Jurkat, Clone E6-1 (cell line): ENCODE data around the gene COL12A1.

ENCODE experiments used
- DNase-seq: peaks from one replicate; pipeline ENCODE4 v3.0.0-alpha.2; 2011; ENCODE audit warnings: low read depth, low spot score
- H3K4me3 ChIP-seq: 2 replicates; pipeline ENCODE4 v1.5.1; 2011; ENCODE audit warnings: mild to moderate bottlenecking, low read length, control low read depth, moderate library complexity

Gene COL12A1

DNA sequence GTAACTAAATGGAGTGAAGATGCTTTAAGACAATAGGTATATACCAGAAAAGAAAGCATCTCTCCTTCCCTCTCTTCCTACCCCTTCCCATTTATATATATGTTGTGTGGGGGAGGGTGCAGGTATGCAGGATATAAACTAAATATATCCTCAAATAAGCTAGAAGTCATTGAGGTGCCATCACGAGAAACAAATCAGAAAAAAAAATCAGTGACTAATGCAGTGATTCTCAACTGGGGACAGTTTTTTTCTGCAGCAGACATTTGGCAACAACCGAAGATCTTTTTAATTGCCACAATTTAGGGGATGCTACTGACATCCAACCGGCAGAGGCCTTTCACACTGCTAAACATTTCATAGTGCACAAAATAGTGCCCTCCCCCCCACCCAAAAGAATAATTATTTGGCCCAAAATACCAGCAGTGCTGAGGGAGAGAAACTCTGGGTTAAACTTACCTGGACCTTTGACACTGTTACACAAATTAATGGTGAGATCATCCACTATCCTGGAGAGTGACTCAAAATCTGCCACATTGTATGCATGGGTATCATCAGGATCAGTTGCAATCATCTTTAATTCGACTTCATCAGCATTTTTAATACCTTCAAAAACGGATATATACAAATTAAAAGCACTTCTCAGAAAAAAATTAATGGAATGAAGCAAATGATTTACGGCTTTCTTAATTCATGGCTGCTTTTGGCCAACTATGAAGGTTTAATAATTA lies 55.0 kb downstream of the COL12A1 start:
- H3K4me3 ChIP-seq = no peak overlapping the region
- no peak for DNase-seq

GRCh38 chr6:75149696-75150095 lies 56.2 kb downstream of the COL12A1 start:
- DNase-seq = no peak
- no peak overlapping the region for H3K4me3 ChIP-seq

GRCh38 chr6:75149240-75149639 lies 56.6 kb downstream of the COL12A1 start:
- DNase-seq = no peak
- no peak overlapping the region for H3K4me3 ChIP-seq

GRCh38 chr6:75147512-75147911 lies 58.3 kb downstream of the COL12A1 start:
- no peak overlapping the region for H3K4me3 ChIP-seq
- DNase-seq = no peak

DNA sequence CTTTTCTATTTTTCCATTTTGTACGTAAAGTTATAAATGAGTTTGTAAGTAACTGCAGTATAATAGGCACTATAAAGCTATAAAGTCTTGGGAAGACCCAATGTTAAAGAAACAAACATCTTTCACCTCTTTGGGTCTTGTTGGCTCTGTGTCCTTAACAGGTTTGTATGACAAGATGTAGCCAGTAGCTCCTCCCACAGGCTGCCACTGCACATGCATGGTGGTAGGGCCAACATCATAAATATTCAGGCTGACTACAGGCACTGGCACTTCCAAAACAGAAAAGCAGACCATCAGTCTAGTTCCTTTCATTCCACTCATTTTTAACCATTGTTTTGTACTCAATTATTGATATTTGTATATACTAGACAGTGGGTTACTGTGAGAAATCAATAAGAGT lies 59.9 kb downstream of the COL12A1 start:
- no peak for DNase-seq
- H3K4me3 ChIP-seq = no peak overlapping the region

GRCh38 chr6:75145211-75145610 lies 60.6 kb downstream of the COL12A1 start:
- no peak for DNase-seq
- no peak overlapping the region for H3K4me3 ChIP-seq

DNA sequence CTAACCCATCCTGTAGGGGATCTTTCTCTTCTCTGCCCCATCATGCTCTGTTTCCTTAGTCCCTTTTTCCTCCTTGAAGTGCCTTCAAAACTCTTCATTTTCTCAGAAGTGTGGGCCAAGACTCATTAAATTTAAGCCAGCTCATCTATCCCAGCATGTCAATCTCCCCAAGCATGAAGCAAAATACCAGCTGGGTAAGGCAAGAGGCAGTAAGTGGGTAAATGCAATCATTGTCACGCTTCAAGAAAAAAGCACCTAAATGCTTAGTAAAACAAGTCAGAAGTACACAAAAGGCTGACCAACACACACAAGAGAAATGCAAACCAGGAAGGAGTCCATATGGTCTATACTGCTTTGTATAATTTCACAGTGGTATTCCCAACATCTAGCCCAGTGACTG lies 61.5 kb downstream of the COL12A1 start:
- no peak for DNase-seq
- H3K4me3 ChIP-seq = no peak overlapping the region

DNA sequence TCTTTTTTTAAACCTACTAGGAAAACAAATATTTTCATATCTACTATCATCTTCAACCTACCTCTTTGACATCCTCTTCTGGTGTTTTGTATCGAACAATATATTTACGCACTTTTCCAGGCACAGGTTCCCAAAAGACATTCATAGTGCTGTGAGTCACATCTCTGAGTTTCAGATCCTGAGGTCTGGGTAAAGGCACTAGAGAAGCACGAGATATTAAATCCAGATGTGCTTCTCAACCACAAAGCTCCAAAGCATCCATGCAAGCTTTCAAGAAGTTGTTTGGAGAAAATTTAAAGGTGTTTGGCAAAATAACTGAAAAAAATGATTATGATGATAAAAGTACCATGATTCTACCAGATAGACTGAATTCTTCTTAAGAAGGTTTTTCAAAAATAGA lies 62.7 kb downstream of the COL12A1 start:
- no peak overlapping the region for H3K4me3 ChIP-seq
- DNase-seq = no peak

DNA sequence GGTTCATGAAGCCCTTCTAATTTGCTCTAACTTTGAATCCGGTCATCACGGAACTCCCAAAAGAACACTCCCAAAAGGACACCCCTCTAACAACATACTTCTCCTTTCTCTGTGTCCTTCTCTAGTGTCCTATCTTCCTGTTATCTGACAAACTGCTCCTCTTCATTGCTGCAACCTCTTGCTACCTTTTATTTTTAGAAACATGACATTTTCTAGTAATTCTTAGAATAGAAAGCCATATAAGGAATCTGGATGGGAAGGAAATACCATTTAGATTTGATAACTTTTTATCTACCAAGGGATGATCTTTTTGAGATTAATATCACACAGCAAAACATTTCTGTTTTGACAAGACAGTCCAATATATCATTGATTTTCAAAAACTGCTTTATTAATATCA lies 63.1 kb downstream of the COL12A1 start:
- DNase-seq = no peak

GRCh38 chr6:75135876-75136275 lies 70.0 kb downstream of the COL12A1 start:
- no peak for DNase-seq
- no peak overlapping the region for H3K4me3 ChIP-seq

More for the DNA sequence above, 63.1 kb downstream of the COL12A1 start:
- H3K4me3 ChIP-seq = no peak overlapping the region

DNA sequence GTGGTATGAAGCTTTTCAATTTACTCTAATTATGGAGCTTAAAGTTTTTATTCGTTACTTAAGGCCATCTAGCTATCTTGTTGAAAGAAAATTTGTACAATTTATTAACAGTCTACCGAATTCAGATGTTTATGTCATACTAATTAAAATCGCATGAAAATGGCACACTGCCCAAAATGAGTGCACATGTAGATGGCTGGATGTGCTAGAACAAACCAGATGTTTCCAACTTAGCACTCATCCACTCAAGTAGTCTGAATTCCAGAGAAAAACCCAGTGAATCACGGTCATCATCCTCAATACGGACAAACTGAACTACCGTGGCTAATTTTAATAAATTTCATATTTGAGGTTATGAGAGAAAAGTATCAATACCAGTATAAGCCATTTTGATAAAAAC lies 70.4 kb downstream of the COL12A1 start:
- no peak overlapping the region for H3K4me3 ChIP-seq
- no peak for DNase-seq

DNA sequence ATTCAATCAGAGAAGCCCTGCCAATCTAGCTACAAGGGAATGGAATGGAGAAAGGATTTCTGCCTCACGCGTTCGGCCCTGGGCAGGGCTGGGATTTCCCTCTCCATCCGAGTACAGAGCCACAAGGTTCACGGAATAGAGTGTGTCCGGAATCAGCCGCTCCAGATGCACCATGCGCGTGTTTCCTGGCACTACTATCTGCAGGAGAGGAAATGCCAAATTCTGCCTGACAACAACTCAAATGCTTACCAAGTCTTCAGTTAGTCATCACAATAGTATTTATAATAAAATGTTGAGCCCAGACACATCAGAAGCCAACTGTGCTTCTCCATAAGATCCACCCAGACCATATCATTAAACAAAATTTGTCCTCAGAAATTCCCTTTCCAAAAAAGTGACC lies 75.1 kb downstream of the COL12A1 start:
- no peak overlapping the region for H3K4me3 ChIP-seq
- DNase-seq = no peak

DNA sequence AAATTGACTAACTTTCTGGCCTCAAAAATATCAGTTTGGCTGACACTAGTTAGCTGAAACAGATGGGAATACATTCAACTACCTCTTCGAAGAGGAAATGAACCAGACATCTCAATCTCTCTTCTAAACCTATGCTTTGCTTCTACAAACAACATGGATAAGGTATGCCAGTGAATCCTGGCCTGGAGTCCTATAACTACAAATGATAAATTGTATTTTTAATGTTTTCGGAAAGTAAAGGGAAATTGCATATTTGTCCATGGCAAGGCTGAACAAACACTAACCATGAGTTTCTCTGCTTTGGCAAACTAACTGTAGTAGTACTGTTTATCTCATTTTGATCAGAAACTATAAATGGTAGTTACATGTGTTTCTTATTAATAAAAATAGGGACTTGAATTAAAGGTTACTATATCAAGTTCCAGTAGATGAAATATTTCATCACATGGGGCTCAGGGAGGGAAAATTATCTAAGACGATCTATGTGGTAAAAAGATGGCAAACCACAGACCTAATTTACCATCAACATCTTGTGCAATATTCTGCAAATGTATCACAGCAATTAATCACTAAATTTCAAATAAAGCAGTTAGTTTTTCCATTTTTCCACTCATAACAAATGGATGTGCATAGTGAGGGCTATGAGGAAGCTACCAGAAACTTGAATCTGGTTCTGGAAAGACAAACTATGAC lies 76.8 kb downstream of the COL12A1 start:
- H3K4me3 ChIP-seq = no peak overlapping the region

DNA sequence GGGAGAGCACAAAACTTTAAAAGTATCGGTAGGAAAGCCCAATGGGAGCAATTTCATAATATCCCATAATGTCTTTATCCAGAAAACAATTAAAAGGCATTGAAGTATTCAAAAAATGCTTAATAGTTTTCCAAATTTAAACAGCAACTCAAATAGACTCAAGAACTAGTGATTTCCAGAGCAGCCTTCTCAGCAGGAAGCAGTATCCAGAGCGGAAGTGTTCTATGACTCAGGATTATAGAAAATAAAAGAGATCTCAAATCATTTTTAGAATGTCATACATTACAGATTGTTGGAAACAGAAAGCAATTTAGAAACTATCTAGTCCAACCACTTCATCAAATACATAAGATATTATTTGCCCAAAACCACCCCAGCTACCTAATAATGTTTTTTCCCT lies 79.3 kb downstream of the COL12A1 start:
- no peak for DNase-seq
- no peak overlapping the region for H3K4me3 ChIP-seq

More for the DNA sequence above, 76.8 kb downstream of the COL12A1 start:
- no peak for DNase-seq

GRCh38 chr6:75124983-75125382 lies 80.9 kb downstream of the COL12A1 start:
- DNase-seq = no peak
- no peak overlapping the region for H3K4me3 ChIP-seq

DNA sequence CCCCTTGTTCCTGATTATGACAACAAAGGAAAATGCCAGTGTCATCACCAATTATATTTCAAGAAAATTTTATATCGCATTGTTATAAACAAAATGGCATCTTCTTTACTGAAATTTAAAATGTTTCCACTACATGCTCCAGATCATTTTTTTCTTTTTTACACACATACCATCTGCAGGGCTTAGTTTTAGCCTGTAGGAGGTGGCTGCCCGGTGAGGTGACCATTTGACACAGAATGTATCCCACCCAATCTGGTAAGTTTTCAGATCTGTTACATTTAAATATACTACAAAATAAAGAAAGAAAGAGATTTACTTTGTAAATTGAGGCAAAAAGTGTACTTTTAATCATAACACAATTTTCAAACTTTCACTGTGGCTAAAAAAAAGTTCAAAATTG lies 81.8 kb downstream of the COL12A1 start:
- no peak overlapping the region for H3K4me3 ChIP-seq

GRCh38 chr6:75118925-75119515 lies 86.8 kb downstream of the COL12A1 start:
- H3K4me3 ChIP-seq = no peak overlapping the region
- no peak for DNase-seq

More for the DNA sequence above, 81.8 kb downstream of the COL12A1 start:
- DNase-seq = no peak

DNA sequence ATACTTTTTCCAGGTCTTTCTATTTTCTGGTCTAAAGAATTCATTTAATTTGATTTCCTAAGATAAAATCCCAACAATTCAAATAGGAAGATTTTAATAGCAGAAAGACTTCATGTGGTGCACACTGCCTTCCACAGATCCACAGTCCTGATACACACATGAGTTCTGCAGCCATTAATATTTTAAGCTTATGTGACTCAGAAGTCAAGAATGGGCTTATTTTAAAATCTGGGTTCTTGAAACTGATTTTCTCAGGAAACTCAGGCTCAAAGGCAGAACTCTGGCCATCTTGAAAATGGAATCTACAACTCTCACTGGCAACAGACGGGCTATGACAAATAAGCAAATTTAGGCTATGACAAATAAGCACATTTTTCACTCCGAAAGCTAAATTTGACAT lies 88.2 kb downstream of the COL12A1 start:
- DNase-seq = no peak
- H3K4me3 ChIP-seq = no peak overlapping the region

- no peak for DNase-seq
- no peak overlapping the region for H3K4me3 ChIP-seq
These were observed 88.9 kb downstream of the COL12A1 start for GRCh38 chr6:75116946-75117345.

GRCh38 chr6:75115481-75115880 lies 90.4 kb downstream of the COL12A1 start:
- no peak overlapping the region for H3K4me3 ChIP-seq
- DNase-seq = no peak
